Mesenteric fat pad (tissue), 1 donor: ENCODE results near the gene TP53I13. TPM values are rescaled to one million over a fixed set of nuclear protein-coding genes. Genes with fewer than 3 reads are reported as not detected.

ENCODE experiments used
- DNase-seq: peaks from one replicate; pipeline ENCODE4 v3.0.0-alpha.2; 2020; ENCODE audit warnings: low spot score
- total RNA-seq: library from RNA; stranded (reverse); fragmentation: NEBNext Ultra II Directional; extraction: Animal tissue kit (Norgen Biotek cat#: 25700); gene quantifications from one replicate; pipeline ENCODE4 v1.2.1, GENCODE V29; 2021
- donor health status: DM: yes; HTN: yes; CAD: no.

Gene TP53I13
- total RNA-seq, 1 donor from 2014 or later, result 75.2 TPM

DNA sequence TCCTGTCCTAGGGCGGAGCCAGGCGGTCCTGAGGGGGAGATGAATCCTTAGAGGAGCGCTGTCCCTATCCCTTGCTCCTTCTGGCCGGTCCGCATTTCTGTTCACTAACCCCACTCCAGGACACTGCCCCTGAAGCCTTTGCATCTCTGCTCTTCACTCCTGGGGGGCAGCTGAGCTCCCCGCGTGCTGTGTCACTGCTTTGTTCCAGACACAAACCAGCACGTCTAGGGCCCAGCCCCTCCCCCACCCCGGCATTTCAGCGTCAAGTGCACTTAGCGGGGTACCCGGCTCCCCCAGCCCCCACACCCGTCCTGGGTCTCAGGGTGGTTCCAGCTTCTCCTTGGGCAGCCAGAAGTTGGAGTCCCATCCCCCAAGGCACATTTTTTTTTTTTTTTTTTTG, 45.4 kb downstream of the TP53I13 start:
- DNase-seq, result no peak

DNA sequence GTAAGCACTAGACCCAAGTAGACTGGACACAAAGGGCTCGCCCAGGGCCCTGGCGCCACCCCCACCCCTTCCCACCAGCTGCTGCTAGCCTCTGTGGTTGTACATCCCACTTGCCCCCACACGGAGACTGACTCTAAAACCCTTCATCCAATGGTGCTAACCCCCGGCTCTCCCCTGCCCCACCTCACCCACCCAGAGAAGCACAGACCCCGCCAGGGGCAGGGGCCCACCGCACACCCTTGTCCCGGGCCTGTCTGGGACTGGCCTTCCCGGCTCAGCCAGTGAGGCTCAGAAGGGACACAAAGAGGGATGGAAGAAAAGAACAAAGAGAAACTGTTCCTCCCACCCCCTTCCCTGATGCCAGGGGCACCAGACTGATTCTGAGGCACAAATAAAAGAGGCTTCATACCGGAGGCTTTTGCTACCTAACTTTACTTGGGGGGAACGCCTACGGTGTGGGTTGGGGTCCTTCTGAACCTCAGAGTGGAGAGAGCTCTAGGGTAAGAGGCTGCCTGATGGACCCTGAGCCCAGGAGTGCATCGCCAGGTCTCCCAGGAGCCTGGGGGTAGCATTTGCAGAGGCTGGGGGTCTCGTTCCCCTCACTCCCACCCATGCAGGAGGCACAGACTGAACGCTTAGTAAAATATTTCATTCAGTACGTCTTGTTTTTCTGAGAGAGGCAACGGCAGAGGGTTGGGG, 46.0 kb downstream of the TP53I13 start:
- no peak for DNase-seq

- no peak for DNase-seq
Measured at GRCh38 chr17:29615048-29615385, 46.5 kb downstream of the TP53I13 start.

DNA sequence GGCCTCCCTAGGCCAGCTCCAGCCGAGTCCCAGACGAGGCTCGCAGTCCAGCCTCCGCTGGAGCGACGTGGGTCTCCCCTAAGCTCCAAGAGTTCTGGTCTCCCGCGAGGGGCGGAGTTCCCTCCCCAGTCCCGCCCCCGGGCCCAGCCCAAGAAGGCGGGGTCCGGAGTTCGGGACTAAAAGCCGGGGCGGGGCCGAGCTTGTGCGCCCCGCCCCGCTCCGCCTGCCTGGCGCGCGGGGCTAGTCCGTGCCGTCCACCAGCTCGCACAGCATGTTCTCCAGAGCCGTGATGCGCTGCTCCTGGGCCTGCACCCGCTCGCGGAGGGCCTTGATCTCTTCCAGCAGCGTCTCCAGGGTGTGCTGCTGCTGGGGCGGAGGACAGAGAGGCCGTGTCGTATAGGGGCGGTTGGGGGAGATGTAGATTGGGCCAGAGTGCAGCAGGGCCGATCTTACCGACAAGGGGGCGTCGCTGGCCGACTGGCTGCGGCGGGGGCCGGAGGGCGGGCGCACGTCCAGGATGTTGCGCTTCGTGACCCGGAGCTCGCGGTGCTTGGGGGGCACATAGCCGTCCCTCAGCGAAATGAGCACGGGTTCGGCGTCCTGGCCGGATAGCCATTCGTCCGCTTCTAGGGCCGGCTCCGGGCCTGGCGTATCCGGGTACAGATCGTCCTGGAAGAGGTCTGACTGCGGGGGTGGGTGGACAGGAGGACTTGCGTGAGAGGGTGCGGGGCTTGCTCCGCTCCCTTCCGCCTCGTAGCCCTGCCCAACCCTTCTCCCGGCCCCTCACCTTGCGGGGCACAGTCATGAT, 47.2 kb downstream of the TP53I13 start:
- DNase-seq, result peak; percentile 93

DNA sequence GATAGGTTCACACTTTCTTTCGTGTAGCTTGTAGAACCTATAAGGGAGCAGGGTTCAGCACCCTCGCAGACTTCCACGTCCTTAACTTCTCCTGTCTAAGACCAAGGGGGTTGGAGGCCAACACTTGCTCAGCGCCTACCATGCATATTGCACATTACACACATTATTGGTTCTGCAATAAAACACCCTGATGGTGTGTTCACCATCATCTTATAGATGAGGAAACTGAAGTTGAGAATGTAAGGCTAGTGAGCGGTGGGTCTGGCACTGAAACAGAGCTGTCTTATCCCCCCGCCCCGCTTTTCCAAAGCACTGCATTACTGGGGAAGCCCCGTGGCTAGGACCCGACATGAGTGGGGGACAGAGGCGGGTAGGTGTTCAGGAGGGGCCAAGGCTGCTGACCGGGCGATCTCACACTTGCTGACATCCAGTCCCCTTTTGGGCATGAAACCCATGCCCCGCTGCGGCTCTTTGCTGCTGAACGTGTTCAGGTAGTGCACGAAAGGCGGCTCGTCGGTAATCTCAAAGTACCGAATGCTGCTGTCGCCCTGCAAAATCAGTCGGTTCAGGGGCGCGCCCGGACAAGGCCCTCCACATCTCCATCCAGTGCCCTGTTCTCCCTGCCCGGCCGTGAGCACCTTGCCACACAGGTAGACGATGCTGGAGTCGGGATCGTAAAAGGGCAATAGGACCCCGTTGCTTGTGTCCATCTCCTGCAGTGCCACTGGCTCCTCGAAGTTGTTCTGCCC, 48.0 kb downstream of the TP53I13 start:
- no peak for DNase-seq

GRCh38 chr17:29617125-29617480, 48.6 kb downstream of the TP53I13 start:
- DNase-seq, result no peak

DNA sequence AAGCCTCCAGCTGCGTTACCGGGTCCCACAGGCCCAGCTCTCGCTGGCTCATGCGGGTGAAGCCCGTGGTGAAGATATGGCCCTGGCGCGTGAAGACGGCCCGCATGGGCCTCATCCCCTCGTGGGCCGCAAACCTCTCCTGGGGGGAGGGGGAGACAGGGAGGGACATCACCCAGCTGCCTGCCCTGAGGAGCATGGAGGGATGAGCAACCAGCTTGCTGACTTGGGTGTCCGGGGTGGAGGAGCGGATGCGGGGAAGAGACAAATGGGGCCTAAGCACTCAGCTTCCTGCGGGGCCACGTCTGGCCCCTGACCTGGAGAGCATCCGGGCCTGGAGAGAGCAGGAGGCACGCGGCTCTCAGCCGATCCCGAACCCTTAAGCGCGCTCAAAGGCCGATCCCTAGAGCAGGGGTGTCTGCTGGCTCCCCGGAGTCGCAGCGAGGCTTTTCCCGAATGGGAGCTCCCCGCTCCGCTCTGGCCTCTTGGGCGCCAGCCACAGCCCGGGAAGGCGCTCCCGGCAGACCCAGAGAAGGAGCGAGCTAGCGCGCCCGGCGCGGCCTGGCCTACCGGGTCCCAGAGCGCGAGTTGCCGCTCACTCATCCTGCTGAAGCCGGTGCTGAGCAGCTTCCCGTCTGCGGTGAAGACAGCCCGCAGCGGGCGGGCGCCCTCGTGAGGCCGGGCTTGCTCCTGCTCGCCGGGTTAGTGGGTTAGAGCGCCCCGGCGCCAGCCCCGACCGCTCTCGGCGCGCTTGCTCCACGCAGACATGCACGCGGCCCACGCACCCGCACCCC, 49.2 kb downstream of the TP53I13 start:
- peak; percentile 94 for DNase-seq

- no peak for DNase-seq
Measured at GRCh38 chr17:29618272-29619065, 50.0 kb downstream of the TP53I13 start.

DNA sequence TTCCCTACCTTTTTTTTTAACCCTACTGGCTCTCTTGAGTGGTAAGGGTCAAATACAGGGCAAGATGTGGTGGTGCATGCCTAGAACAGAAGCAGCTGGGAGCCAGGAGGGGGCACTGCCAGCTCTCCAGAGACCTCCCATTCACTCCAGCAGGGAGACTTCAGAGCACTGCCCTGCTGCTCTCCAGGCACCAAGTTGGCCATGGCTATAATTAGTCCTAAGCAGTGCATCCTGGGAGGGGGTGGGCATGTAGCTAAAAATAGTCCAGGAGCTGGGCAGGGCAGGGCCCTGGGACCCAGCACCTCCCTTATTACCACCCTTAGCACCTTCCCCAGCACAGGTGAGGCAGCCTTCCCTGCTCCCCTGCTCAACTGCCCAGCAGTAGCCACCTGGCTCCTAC, 50.8 kb downstream of the TP53I13 start:
- no peak for DNase-seq

DNA sequence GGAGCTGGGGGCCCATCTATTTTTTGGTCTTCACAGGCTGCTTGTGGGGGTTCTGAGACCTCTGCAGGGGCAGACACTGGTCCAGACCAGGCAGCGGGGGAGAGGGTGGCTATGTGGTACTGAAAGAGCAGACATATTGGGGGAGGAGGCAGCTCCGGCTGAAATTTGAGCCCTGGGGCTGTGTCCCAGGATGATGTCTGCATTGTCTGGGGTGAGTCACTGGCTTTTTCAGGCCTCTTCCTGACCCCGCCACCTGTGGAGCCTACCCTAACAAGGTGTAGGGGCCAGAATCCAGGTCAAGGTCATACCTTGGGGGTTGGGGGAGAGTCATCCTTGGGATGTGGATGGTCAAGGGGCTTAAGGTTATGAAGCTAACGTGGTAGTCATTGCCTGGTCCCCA, 51.8 kb downstream of the TP53I13 start:
- DNase-seq, result no peak

DNA sequence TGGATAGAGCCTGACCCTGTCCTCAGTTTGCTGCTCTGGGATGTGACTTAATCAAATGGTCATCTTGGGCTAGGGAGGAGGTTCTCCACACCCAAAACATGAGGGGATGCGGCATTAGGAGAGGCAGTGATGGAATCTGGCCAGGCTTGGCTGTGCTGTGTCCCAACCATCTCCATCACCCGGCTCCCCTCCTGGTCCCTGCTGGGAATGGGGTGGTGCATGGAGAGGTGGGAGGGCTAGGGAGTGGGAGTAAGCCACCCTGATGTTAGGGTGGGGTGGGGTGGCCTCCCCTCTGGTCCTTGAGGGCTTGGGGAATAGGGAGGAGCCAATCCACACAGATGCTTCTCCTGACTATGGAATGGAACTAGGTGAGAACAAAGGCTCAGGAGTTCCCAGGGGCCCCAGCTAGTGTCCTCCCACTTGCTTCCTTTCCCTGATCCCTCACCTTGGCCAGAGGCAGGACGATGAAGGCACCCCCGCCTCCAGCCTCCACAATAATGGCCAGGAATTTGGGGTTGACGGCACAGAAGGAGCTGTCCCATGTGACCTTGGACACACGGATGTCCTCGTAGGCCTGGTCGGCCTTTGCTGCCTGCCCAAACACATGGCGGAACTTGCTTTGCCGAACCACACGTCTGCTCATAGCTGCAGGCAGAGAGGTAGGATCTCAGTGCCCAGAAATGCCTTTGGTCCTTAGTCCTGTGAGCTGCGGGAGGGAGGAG, 52.4 kb downstream of the TP53I13 start:
- DNase-seq, result no peak

GRCh38 chr17:29621751-29622194, 53.3 kb downstream of the TP53I13 start:
- no peak for DNase-seq

Other genes starting within 250 kb of the TP53I13 start
- gene TAOK1, start 178.3 kb upstream of the TP53I13 start, total RNA-seq, result 99.0 TPM
- gene ABHD15, start 1.7 kb upstream of the TP53I13 start, total RNA-seq, result 38.3 TPM
- 47.7 TPM for gene GIT1, start 20.9 kb downstream of the TP53I13 start, total RNA-seq
- 11.5 TPM for gene ANKRD13B, start 24.4 kb downstream of the TP53I13 start, total RNA-seq
- gene CORO6, start 54.2 kb downstream of the TP53I13 start, total RNA-seq, result 7.1 TPM